MM.1S (cell line): ENCODE data around the gene GALNS.
A peak's percentile ranks its signal among the peaks of the same experiment; 100 is the strongest.

Experiments used
- DNase-seq: peaks from one replicate; pipeline ENCODE4 v3.0.0-alpha.2; 2015
- H2AFZ ChIP-seq: fragments of 300-600 bp; sonication (generic); 2 replicates; pipeline ENCODE4 v1.6.0; 2016; ENCODE audit warnings: antibody characterized with exemption, low read length
- H3F3A ChIP-seq: fragments of 300-600 bp; sonication (generic); 2 replicates; pipeline ENCODE4 v1.6.1; 2016; ENCODE audit warnings: mild to moderate bottlenecking, antibody characterized with exemption, low read length, moderate library complexity, mixed read lengths; ENCODE audit not compliant: insufficient read depth
- H3K27ac ChIP-seq: fragments of 300-600 bp; sonication (generic); 2 replicates; pipeline ENCODE4 v1.5.1; 2016; ENCODE audit warnings: mild to moderate bottlenecking, low read length
- H3K27me3 ChIP-seq: fragments of 300-600 bp; sonication (generic); replicated peaks from 2 replicates; pipeline ENCODE4 v1.6.0; 2016; ENCODE audit warnings: low read length; ENCODE audit not compliant: insufficient read depth
- H3K36me3 ChIP-seq: fragments of 300-600 bp; sonication (generic); replicated peaks from 2 replicates; pipeline ENCODE4 v1.6.1; 2016; ENCODE audit warnings: mild to moderate bottlenecking, low read length, mixed read lengths; ENCODE audit not compliant: insufficient read depth
- H3K4me1 ChIP-seq: fragments of 300-600 bp; sonication (generic); 2 replicates; pipeline ENCODE4 v1.6.1; 2016; ENCODE audit warnings: low read length, mixed read lengths
- H3K4me2 ChIP-seq: fragments of 300-600 bp; sonication (generic); 2 replicates; pipeline ENCODE4 v1.6.0; 2016; ENCODE audit warnings: low read depth, low read length
- H3K4me3 ChIP-seq: fragments of 300-600 bp; sonication (generic); 2 replicates; pipeline ENCODE4 v1.5.1; 2016; ENCODE audit warnings: low read length, mixed read lengths
- H3K79me2 ChIP-seq: fragments of 300-600 bp; sonication (generic); 2 replicates; pipeline ENCODE4 v1.6.1; 2016; ENCODE audit warnings: mixed run types, low read length, mixed read lengths
- H3K9ac ChIP-seq: fragments of 300-600 bp; sonication (generic); 2 replicates; pipeline ENCODE4 v1.6.1; 2016; ENCODE audit warnings: low read length, mixed read lengths
- H3K9me2 ChIP-seq: fragments of 300-600 bp; sonication (generic); replicated peaks from 2 replicates; pipeline ENCODE4 v1.6.1; 2016; ENCODE audit warnings: mild to moderate bottlenecking, low read length, mixed read lengths; ENCODE audit not compliant: insufficient read depth
- H3K9me3 ChIP-seq: fragments of 300-600 bp; sonication (generic); replicated peaks from 2 replicates; pipeline ENCODE4 v1.6.1; 2016; ENCODE audit warnings: mild to moderate bottlenecking, low read length, mixed read lengths; ENCODE audit not compliant: insufficient read depth
- H4K20me1 ChIP-seq: fragments of 300-600 bp; sonication (generic); 2 replicates; pipeline ENCODE4 v1.6.1; 2016; ENCODE audit warnings: mild to moderate bottlenecking, low read length, moderate library complexity, mixed read lengths; ENCODE audit not compliant: insufficient read depth
- EZH2 ChIP-seq: fragments of 300-600 bp; sonication (generic); optimal IDR thresholded peaks from 2 replicates; pipeline ENCODE3; 2017; ENCODE audit warnings: low read depth, mild to moderate bottlenecking, antibody characterized with exemption, low read length, mixed read lengths
- EZH2phosphoT487 ChIP-seq: fragments of 300-600 bp; sonication (generic); IDR thresholded peaks from 2 replicates; pipeline ENCODE4 v1.6.1; 2018; ENCODE audit warnings: antibody characterized with exemption, low read length
- TF ChIP-seq, protein P1 (sequence below): fragments of 300-600 bp; sonication (generic); IDR thresholded peaks from 2 replicates; pipeline ENCODE4 v1.5.1; 2016; ENCODE audit warnings: antibody characterized with exemption, low read length, mixed read lengths

Gene GALNS

DNA sequence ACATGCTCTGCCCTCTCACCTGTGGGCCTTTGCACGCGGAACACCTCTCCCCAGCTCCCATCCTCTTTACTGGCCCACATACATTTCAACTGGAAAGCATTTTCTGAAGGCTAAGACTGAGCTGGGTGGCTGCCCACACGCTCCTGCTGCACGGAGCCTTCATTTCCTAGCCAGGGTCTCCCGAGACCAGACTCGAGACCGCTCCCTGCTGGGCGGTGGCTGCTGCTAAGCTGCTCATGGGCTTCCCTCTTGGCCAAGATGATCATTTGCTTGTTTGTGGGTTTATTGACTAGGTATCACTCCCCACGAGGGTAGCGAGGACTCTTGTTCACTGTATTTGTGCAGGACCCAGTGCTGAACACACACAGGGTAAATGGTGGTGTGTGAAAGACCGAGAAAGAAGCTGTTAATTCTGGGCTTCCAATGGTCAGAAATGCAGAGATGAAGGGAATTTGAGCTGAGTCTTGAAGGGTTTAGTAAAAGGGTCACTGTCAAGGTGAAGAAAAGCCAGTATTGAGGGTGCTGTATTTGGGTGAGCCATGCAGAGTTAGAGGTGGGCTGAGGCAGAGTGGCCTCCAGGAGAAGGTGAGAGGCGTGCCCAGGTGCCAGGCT is 1.1 kb upstream of the GALNS start:
- no peak for TF ChIP-seq EZH2phosphoT487
- TF ChIP-seq, protein P1, sequence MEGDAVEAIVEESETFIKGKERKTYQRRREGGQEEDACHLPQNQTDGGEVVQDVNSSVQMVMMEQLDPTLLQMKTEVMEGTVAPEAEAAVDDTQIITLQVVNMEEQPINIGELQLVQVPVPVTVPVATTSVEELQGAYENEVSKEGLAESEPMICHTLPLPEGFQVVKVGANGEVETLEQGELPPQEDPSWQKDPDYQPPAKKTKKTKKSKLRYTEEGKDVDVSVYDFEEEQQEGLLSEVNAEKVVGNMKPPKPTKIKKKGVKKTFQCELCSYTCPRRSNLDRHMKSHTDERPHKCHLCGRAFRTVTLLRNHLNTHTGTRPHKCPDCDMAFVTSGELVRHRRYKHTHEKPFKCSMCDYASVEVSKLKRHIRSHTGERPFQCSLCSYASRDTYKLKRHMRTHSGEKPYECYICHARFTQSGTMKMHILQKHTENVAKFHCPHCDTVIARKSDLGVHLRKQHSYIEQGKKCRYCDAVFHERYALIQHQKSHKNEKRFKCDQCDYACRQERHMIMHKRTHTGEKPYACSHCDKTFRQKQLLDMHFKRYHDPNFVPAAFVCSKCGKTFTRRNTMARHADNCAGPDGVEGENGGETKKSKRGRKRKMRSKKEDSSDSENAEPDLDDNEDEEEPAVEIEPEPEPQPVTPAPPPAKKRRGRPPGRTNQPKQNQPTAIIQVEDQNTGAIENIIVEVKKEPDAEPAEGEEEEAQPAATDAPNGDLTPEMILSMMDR = peak; percentile 58
- peak; percentile 65 for DNase-seq
- H4K20me1 ChIP-seq = no peaks in the 10 kb centered on the region
- H3K9me2 ChIP-seq = no peaks in the 10 kb centered on the region
- no peaks in the 10 kb centered on the region for H3K9me3 ChIP-seq
- peak overlapping the region; percentile 81 for H3K4me2 ChIP-seq
- no peaks in the 10 kb centered on the region for H3K36me3 ChIP-seq
- H3K9ac ChIP-seq = peak overlapping the region; percentile 68; the same call in 1 of the 2 replicates
- peaks cover 16% of the 10 kb centered on the region for H3K79me2 ChIP-seq
- H3K27me3 ChIP-seq = no peaks in the 10 kb centered on the region
- peak overlapping the region; percentile 87 for H3K4me3 ChIP-seq
- H3F3A ChIP-seq = no peaks in the 10 kb centered on the region
- no peak overlapping the region for H3K27ac ChIP-seq
- H3K4me1 ChIP-seq = no peaks in the 10 kb centered on the region
- peak overlapping the region; percentile 65 for H2AFZ ChIP-seq

DNA sequence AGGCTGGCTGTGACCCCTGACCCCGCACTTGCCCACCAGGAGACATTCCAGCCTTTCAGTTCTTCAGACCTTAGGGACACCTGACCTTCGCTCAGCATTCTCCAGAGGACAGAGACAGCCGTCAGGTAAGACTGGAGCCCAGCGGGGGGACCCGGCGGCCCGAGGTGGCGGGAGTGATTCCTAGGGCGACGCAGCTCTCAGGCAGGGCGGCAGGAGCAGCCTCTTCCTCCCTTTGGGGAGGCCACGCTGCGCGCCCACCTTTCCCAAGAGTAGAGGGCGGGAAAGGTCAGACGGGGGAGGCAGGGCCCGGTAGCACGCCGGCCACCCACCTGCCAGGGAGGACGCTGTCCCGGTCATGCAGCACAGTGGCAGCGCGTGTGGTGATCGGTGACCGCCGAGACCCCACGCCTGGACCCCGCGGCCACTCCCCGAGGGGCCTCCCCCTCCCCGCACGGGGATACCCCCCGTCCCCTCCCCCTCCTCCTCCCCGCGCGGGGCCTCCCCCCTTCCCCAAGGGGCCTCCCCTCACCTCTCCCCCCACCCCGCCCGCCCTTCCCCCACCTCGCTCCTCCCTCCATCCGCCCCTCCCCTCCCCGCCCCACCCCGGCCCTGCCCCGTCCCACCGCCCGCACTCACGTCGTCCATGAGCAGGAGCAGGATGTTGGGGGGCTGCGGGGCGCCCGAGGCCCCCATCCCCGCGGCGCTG is 472 bp downstream of the GALNS start:
- Histone ChIP-seq H3K4me3 (peak overlapping the region; percentile 41; the same call in 1 of the 2 replicates), H3K9me2 (no peaks in the 10 kb centered on the region), H2AFZ (no peak overlapping the region), H3K9me3 (no peaks in the 10 kb centered on the region), H3K4me1 (no peaks in the 10 kb centered on the region), H4K20me1 (no peaks in the 10 kb centered on the region), H3F3A (no peaks in the 10 kb centered on the region), H3K27ac (no peak overlapping the region), H3K36me3 (no peaks in the 10 kb centered on the region), H3K27me3 (no peaks in the 10 kb centered on the region), H3K4me2 (peak overlapping the region; percentile 52), H3K79me2 (peaks cover 16% of the 10 kb centered on the region), H3K9ac (no peak overlapping the region)
- no peak for TF ChIP-seq EZH2phosphoT487
- TF ChIP-seq EZH2 = no peak
- TF ChIP-seq, protein P1 = no peak
- no peak for DNase-seq

DNA sequence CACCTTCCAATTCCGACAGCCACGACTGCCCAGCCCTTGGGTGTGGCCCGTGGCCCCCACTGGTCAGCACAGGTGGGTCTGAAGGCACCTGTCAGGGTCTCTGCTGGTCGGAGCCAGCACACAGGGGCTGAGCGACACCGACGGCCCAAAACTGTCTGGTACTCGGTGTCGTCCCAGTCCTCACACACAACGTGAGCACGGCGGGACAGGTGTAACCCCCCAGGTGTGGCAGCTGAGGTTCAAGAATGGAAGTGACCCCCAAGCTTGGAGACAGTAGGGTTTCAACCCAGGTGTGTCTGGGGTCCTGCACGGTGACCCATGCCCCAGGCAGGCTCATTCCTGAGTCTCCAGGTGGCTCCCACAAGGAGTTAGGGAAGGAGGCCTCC is 1.0 kb downstream of the GALNS start:
- Histone ChIP-seq H3K9me2 (no peaks in the 10 kb centered on the region), H3K4me2 (peak overlapping the region; percentile 52), H4K20me1 (no peaks in the 10 kb centered on the region), H2AFZ (no peak overlapping the region), H3K9ac (no peak overlapping the region), H3K27me3 (no peaks in the 10 kb centered on the region), H3F3A (no peaks in the 10 kb centered on the region), H3K79me2 (peaks cover 16% of the 10 kb centered on the region), H3K4me3 (no peak overlapping the region), H3K36me3 (no peaks in the 10 kb centered on the region), H3K9me3 (no peaks in the 10 kb centered on the region), H3K27ac (no peak overlapping the region), H3K4me1 (no peaks in the 10 kb centered on the region)
- no peak for DNase-seq
- TF ChIP-seq, protein P1 = no peak
- no peak for TF ChIP-seq EZH2phosphoT487
- no peak for TF ChIP-seq EZH2
